NAMALWA (cell line): Measurements from ENCODE around the gene KANK4.

Experiments
- DNase-seq: peaks from one replicate; pipeline ENCODE4 v3.0.0-alpha.2; 2015; ENCODE audit warnings: low spot score

The KANK4 gene

DNA sequence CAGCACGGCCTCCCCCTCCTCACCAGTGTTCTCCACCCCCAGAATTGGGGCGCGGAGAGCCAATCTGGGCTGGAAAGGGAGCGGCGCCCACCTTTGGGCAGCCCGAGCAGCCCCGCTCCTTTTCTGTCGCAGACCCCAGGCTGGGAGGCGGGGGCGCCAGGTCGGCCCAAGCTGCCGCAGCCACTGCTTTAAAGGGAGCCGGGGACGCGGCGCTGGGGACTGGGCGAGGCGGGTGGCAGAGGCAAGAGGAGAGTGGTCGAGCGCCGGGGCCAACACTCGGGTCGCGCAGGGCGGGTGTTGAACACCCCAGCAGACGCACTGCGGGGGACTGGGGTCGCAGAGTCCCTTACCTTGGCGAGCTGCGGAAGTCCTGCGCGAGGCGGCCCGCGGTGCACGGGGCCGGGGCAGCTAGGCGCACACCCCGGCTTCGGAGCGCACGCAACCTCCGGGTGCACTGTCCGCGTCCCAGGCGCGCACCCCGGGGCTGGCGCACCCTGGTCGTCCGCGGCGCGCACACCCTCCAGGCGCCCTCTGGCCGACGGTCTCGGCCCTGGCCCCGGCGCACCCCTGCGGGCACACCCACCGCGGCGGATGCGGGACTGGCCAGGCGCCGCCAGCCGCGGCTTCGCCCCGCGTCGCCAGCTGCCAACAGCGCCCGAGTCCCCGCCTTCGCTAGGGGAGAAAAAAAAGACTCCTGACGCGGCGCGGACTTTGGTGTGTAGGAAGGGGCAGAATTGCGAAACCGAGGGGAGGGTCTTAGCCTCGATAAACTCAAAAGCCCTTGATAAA is at the start of gene KANK4:
TSS of gene KANK4 (minus strand) at position 679 of the 789 bp plus-strand sequence. CDS start 37,870 bp downstream, outside the sequence.
- DNase-seq, result no peak

GRCh38 chr1:62368989-62369388 is 49.8 kb upstream of the KANK4 start:
- no peak for DNase-seq

GRCh38 chr1:62367005-62367557 is 47.8 kb upstream of the KANK4 start:
- DNase-seq, result no peak

DNA sequence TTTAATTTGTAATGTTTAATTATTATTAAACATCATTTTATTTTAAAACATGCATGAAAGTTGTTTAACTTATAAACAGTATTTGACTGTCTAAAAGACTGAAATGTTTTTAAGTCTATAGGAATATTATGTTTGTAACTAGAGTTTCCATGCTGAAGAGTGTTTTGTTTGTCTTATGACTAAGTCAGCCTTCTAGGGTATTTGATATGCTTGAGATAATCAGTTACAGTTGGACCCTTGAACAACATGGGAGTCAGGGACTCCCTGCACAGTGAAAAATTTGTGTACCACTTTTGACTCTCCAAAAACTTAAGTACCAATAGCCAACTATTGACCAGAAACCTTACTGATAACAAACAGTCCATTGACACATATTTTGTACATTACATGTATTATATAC is 45.5 kb upstream of the KANK4 start:
- no peak for DNase-seq

- no peak for DNase-seq
Observed at GRCh38 chr1:62362926-62363325, 43.7 kb upstream of the KANK4 start.

GRCh38 chr1:62362061-62362917 is 43.1 kb upstream of the KANK4 start:
- no peak for DNase-seq

DNA sequence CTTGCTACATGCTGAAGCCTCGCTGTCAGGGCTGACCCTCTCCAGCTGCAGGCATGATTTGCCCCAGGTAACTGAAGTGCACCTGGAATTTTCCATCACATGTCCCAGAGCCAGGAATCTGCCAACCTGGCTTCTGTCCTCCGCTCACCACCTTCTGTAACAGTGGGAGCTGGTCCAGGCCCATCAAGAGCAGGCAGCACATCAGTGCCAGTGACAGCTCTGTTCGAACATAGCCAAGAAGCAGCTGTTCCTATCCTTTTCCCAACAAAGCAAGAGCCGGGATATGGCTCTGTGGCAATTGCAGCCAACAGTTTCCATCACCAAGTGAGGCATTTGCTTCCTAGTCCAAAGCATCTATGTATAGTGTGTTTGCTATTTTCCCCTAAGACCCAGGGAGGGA is 42.2 kb upstream of the KANK4 start:
- no peak for DNase-seq

DNA sequence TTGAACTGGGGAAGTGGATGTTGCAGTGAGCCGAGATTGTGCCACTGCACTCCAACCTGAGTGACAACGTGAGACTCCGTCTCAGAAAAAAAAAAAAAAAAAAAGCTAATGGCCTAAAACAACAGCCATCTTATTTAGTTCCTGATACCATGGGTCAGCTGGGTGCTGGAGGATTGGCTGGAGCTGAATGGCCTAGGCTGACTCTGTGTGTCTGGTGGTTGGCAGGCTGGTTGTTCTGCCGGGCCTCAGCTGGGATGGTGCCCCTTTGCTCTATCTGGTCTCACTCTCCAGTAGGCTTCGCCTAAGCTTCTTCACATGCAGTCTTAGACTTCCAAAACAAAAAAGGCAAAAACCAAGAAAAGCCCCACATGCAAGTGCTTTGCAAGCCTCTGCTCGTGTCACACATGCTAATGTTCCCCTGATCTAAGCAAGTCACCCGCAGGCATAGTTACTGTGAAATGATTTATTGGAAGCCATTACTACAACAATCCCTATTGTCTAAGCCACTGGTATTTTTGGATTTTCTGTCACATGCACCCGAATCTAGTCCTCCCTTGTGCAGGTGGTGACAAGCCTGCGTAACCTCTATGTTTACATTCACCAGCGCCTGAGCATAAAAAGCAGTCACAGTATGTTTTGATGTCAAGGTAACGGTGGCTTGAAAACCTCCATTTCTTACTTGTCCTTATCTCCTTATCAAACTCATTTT is 39.6 kb upstream of the KANK4 start:
- no peak for DNase-seq

GRCh38 chr1:62357916-62358315 is 38.7 kb upstream of the KANK4 start:
- DNase-seq, result no peak

DNA sequence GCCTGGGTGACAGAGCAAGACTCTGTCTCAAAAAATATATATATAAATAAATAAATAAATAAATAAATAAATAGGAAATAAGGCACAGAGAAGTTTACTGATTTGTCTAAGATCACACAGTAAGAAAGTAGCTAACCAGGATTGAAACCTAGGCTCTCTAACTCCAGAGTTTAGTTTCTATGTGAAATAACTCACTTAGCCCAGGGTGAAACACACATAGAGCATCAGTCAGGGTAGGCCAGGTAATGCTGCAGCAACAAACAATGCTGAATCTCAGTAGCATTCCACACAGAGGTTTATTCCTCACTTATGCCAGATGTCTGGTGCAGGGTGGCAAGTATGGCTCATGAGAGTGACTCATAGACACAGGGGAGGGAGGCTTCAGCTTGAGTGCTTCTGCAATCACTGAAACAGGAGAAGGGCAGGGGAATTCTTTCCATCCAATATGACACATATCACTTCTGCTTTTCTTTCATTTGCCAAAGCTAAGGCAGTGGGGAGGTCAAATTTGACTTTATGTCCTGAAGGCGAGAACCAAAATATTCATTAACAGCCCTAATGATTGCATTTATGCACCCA is 37.1 kb upstream of the KANK4 start:
- no peak for DNase-seq

DNA sequence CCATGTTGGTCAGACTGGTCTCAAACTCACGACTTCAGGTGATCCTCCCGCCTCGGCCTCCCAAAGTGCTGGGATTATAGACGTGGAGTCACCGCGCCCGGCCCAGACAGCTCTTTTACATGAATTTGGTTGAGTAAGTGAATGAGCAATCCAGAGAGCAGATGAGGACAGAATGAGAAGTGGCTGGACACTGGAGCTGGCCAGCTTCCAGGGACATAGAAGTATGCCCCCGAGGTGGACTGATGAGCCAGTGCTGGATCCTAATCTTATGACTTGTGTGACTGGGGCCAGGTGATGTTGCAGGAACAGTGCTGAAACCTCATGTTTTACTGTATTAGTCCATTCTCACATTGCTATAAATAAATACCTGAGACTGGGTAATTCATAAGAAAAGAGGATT is 35.9 kb upstream of the KANK4 start:
- no peak for DNase-seq

- no peak for DNase-seq
Observed at GRCh38 chr1:62353853-62354252, 34.6 kb upstream of the KANK4 start.

GRCh38 chr1:62352387-62352786 is 33.2 kb upstream of the KANK4 start:
- DNase-seq, result no peak

GRCh38 chr1:62349470-62350233 is 30.4 kb upstream of the KANK4 start:
- DNase-seq, result no peak

GRCh38 chr1:62346886-62347285 is 27.7 kb upstream of the KANK4 start:
- no peak for DNase-seq

GRCh38 chr1:62343911-62344310 is 24.7 kb upstream of the KANK4 start:
- DNase-seq, result no peak

GRCh38 chr1:62342270-62342669 is 23.0 kb upstream of the KANK4 start:
- no peak for DNase-seq

DNA sequence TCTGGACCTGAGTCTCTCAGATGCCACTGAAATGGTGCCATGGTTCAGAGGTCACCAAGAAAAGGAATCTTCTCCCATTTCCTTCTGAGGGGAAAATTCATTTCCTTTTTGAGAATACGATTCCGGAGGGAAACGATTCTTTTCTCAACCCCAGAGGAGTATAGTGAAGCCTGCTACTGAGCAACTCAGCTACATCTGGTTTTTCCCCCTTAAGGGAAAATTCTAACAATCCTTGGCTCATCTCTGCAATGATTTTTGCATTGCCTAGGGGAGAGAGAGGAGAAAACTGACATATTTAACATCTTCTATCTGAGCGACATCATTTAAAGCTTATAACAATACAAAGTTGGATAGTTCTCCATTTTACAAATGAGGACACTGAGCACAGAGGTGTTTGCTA is 22.4 kb upstream of the KANK4 start:
- no peak for DNase-seq

GRCh38 chr1:62341089-62341488 is 21.9 kb upstream of the KANK4 start:
- no peak for DNase-seq

- no peak for DNase-seq
Observed at GRCh38 chr1:62337706-62338631, 18.7 kb upstream of the KANK4 start.
